ENCODE data around the gene CYB5RL. TPM values are rescaled to one million over a fixed set of nuclear protein-coding genes. Genes with fewer than 3 reads are reported as not detected.

Gene CYB5RL
- polyA plus RNA-seq, 1 donor (not counting 4 experiments of a cell fraction or from before 2014, with no cell fraction given): 1.3 TPM

- Histone ChIP-seq H3K36me3 (ENCODE audit: control insufficient read depth in 2 of 2, extremely low read depth in 1 of 2, insufficient read depth in 2 of 2, low read length in 2 of 2) (no peaks in the 10 kb centered on the region), H3K4me2 (ENCODE audit: control insufficient read depth, extremely low read depth, insufficient read depth, low read depth, low read length) (no peak overlapping the region), H3K9ac (ENCODE audit: control insufficient read depth, extremely low read depth, insufficient read depth, low read length) (no peak overlapping the region), H3K9me1 (ENCODE audit: control insufficient read depth, extremely low read depth, insufficient read depth, low read length) (no peaks in the 10 kb centered on the region), H3K79me2 (ENCODE audit: control insufficient read depth, insufficient read depth, low read length) (no peaks in the 10 kb centered on the region), H3K4me1 (ENCODE audit: control insufficient read depth, extremely low read depth, insufficient read depth, low read length) (peaks cover 16% of the 10 kb centered on the region), H4K20me1 (ENCODE audit: control insufficient read depth, extremely low read depth, insufficient read depth, low read length) (no peaks in the 10 kb centered on the region), H3K27me3 (ENCODE audit: control insufficient read depth, extremely low read depth, insufficient read depth, low read length) (peaks cover 6% of the 10 kb centered on the region), H3K4me3 (ENCODE audit: control insufficient read depth in 2 of 3, extremely low read depth in 1 of 3, insufficient read depth in 2 of 3, low read depth in 1 of 3, low read length in 3 of 3) (no peak overlapping the region), H3K27ac (ENCODE audit: control insufficient read depth, insufficient read depth, low read length) (no peak overlapping the region), H3K9me3 (ENCODE audit: control insufficient read depth, low read depth, low read length) (no peaks in the 10 kb centered on the region), H2AFZ (ENCODE audit: control insufficient read depth, low read length) (no peak overlapping the region)
- no peak for TF ChIP-seq CTCF (optimal IDR thresholded peaks at IDR 0.05 in 1 of 3, IDR thresholded peaks at IDR 0.05 in 1 of 3, conservative IDR thresholded peaks at IDR 0.05 in 1 of 3; ENCODE audit: extremely low read depth in 1 of 3, insufficient read depth in 2 of 3, low read length in 3 of 3)
- TF ChIP-seq EZH2 (IDR thresholded peaks at IDR 0.05; ENCODE audit: low read length): no peak
- DNase-seq (ENCODE audit: low read depth, low spot score): no peak
- FAIRE-seq: no peak
- dilution Hi-C loops (cut with MboI; ENCODE audit: extremely low pct_ligation_motif_present, low sequenced_read_pairs): no loop called here
Observed at GRCh38 chr1:54156986-54157385, 42.8 kb downstream of the CYB5RL start.

GRCh38 chr1:54156201-54156600 lies 43.6 kb downstream of the CYB5RL start:
- no peak for DNase-seq (ENCODE audit: low read depth, low spot score)
- Histone ChIP-seq H4K20me1 (ENCODE audit: control insufficient read depth, extremely low read depth, insufficient read depth, low read length) (no peaks in the 10 kb centered on the region), H3K79me2 (ENCODE audit: control insufficient read depth, insufficient read depth, low read length) (no peaks in the 10 kb centered on the region), H3K27ac (ENCODE audit: control insufficient read depth, insufficient read depth, low read length) (no peak overlapping the region), H3K36me3 (ENCODE audit: control insufficient read depth in 2 of 2, extremely low read depth in 1 of 2, insufficient read depth in 2 of 2, low read length in 2 of 2) (no peaks in the 10 kb centered on the region), H2AFZ (ENCODE audit: control insufficient read depth, low read length) (no peak overlapping the region), H3K4me3 (ENCODE audit: control insufficient read depth in 2 of 3, extremely low read depth in 1 of 3, insufficient read depth in 2 of 3, low read depth in 1 of 3, low read length in 3 of 3) (no peak overlapping the region), H3K9me1 (ENCODE audit: control insufficient read depth, extremely low read depth, insufficient read depth, low read length) (no peaks in the 10 kb centered on the region), H3K4me2 (ENCODE audit: control insufficient read depth, extremely low read depth, insufficient read depth, low read depth, low read length) (no peak overlapping the region), H3K27me3 (ENCODE audit: control insufficient read depth, extremely low read depth, insufficient read depth, low read length) (peaks cover 1% of the 10 kb centered on the region), H3K9me3 (ENCODE audit: control insufficient read depth, low read depth, low read length) (no peaks in the 10 kb centered on the region), H3K9ac (ENCODE audit: control insufficient read depth, extremely low read depth, insufficient read depth, low read length) (no peak overlapping the region), H3K4me1 (ENCODE audit: control insufficient read depth, extremely low read depth, insufficient read depth, low read length) (peaks cover 16% of the 10 kb centered on the region)
- FAIRE-seq: no peak
- no peak for TF ChIP-seq EZH2 (IDR thresholded peaks at IDR 0.05; ENCODE audit: low read length)
- TF ChIP-seq CTCF (optimal IDR thresholded peaks at IDR 0.05 in 1 of 3, IDR thresholded peaks at IDR 0.05 in 1 of 3, conservative IDR thresholded peaks at IDR 0.05 in 1 of 3; ENCODE audit: extremely low read depth in 1 of 3, insufficient read depth in 2 of 3, low read length in 3 of 3): no peak
- dilution Hi-C loops (cut with MboI; ENCODE audit: extremely low pct_ligation_motif_present, low sequenced_read_pairs): no loop called here
